Ramos (cell line): ENCODE measurements around the gene GALP.
"Not testable (repeated sequence)": the region's sequence is repeated elsewhere in the genome, so short reads cannot be mapped to it uniquely, and the experiment has no call there.

Experiments
- in situ Hi-C: fragments of 300-500 bp; cut with MboI; formaldehyde crosslinking; loops from one replicate; pipeline ENCODE4 v1.14.3; 2022; ENCODE audit warnings: low sequenced_read_pairs; ENCODE audit not compliant: unreplicated experiment

GALP gene

DNA sequence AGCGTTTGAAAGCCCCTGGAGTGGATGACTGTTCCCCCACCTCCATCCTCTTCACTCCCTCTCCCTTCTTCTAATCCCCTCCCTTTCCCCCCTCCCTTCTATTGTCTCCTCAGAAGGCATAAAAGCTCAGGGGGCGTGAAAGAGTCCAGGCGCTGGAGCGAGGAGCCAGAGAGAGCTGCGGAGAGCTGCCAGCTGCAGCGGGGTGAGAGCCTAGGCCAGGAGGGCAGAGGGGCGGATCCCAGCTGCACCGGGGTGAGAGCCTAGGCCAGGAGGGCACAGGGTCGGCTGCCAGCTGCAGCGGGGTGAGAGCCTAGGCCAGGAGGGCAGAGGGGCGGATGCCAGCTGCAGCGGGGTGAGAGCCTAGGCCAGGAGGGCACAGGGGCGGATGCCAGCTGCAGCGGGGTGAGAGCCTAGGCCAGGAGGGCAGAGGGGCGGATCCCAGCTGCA lies at the start of gene GALP:
TSS of gene GALP (plus strand) at position 148 of the 447 bp plus-strand sequence. CDS start 1,101 bp downstream, outside the sequence.
- in situ Hi-C loops, result not testable (repeated sequence)

DNA sequence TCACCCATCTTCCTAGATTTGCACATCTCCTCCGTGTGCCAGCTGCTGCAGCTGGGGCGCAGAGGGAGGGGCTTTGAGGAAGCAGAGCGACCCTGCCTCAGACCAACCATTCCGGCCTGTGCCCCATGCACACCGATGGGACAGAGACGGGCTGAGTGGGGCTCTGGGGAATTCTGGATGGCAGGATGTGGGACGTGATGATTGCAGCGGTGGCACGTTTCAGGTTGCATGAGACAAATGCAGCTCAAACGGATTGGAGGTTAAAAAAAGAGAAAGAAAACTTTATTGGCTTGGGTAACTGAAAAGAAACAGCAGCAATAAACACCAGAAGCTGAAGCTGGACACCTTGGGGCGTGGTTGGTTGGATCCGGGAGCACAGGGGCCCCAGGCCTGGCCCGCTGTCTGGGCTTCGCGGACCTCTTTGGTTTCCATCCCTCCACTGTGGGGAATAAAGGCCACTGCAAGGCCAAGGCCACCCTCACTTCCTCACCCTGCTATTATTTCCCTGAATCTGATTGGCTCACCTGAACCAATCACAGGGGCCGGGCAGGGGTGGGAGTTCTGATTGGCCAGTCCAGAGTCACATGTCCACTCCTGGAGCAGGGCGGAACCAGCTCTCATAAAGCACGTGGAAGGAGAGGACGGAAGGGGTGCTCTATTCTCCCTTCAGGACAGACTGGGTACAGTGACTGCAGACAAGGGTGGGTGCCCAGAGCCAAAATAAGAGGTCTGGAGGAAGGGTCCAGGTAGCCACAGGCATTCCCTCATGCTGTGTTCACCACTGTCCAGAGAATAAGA lies 48.6 kb upstream of the GALP start:
- in situ Hi-C loops, result no loop called here

GRCh38 chr19:56130006-56130405 lies 45.8 kb upstream of the GALP start:
- in situ Hi-C loops, result no loop called here

GRCh38 chr19:56131651-56132050 lies 44.2 kb upstream of the GALP start:
- in situ Hi-C loops, result no loop called here

GRCh38 chr19:56132316-56132822 lies 43.4 kb upstream of the GALP start:
- in situ Hi-C loops, result no loop called here

DNA sequence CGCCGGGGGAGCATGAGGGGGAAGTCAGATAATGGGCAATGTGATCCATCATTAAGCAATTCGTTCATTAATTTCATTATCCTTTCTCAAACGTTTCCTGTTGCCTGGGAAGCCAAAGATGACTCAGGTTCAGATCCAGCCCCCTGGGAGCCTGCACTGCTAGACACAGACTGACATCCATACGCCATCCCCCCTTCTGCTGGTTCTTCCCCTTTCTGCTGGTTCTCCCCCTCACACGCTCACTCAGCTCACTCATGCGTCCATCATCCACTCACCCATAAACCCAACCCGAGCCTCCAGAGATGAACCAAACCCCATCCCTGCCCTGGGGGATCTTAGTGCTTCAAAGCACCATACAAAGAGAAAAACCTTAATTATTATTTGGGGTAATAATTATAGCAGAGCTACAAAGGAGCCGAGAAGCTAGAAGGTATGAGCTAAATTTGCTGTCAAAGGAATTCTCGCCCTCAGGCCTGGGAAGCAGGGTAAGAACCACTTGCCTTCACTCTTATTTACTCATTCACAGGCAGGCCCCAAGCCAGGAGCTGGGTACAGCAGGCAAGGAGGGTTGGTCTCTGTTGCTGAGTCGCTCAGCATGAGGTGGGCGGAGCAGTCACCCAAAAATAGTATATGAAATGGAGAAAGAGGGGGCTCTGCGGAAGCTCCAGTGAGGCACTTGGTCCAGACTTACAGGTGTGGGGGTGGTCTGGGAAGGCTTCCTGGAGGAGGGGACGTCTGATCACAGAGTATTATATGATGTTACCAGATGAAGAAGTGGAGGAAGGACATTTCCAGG lies 41.8 kb upstream of the GALP start:
- in situ Hi-C loops, result no loop called here

DNA sequence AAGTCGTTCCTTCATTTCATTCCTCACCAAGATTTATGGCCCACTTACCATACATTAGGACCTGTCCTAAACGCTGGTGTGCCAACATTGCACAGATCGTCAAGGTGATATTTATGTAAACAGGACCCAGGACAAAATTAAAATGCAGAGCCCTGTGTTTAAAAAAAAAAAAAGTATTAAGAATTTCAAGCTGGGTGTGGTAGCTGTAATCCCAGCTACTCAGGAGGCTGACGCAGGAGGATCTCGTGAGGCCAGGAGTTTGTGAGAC lies 41.2 kb upstream of the GALP start:
- in situ Hi-C loops, result no loop called here

GRCh38 chr19:56136362-56136761 lies 39.4 kb upstream of the GALP start:
- in situ Hi-C loops, result no loop called here

- in situ Hi-C loops, result no loop called here
These were observed 38.4 kb upstream of the GALP start for GRCh38 chr19:56137405-56137804.

DNA sequence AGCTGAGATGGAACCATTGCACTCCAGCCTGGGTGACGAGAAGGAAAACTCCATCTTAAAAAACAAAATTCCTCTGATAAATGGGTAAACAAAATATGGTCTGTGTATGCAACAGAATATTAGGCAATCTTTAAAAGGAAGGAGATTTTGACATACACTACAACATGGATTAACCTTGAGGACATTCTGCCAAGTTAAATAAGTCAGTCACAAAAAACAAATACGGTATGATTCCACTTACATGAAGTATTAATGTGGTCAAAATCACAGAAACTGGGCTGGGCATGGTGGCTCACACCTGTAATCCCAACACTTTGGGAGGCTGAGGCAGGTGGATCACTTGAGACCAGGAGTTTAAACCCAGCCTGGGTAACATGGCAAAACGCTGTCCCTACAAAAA lies 37.7 kb upstream of the GALP start:
- in situ Hi-C loops, result no loop called here

GRCh38 chr19:56139847-56140582 lies 35.8 kb upstream of the GALP start:
- in situ Hi-C loops, result no loop called here

DNA sequence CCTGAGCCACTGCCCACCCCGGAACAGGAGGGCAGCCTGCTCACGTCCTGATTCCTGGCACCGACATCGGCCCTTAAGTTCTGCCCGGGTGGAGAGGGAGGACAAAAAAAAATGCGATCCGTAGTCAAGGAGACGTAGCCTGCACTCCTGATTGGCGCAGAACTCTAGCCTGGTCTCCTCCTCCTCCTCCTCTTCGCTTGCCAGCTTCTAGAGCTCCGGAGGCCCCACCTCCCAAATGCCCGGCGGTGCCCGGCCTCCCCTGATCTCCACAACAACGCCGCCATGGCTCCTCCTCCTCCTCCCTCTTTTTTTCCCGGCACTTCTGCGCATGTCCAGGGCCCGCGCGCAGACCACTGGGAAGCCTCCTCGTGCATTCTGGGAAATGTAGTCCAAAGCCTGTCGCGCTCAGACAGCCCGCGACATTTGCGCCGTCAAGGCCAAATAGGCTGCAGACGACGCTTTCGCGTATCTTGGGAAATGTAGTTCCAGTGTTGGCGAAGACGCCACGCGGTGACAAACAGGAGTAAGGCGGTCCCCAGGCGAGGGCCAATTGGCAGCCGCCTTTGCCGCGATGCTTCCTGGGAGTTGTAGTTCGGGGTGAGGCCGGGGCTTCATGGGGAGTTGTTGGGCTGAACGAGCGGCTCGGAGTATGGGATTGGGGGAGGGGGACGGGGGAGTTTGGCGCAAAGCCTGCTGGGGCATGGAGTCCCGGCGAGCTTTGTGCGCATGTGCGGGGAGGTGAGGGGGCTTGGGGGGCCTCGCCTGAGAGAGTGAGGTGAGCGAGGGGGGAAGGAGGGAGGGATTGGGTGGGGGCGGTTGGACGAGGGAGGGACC lies 35.0 kb upstream of the GALP start, which contains the start of gene ZNF444:
TSS of gene ZNF444 (plus strand) at position 705 of the 834 bp plus-strand sequence. CDS start 5,625 bp downstream, outside the sequence.
- in situ Hi-C loops, result no loop called here

DNA sequence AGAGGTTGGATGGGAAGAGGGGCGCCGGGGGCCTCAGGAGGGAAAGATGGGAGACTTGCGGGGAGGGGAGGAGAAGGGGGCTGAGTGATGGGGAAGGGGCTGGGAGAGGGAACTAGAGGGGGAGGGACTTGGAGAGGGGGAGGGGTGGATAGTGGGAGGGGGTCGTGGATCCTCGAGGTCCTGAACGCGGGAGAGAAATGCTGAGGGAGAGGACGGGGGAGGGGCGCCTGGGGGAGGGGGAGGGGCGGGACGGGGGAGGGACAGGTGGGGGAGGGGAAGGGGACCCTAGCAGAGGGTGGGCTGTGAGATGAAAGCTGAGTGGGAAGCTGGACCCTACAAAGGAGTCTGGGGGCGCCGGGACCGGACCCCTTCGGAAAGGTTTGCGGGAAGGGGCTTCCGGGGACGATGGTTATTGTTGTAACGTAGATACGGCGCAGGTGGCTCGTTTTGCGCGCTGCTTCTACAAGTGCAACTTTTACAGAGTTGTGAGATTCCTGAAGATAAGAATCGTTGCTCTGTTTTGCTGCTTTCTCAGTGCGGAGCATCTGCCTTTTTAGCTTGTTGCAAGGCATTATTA lies 34.3 kb upstream of the GALP start:
- in situ Hi-C loops, result no loop called here

GRCh38 chr19:56142087-56142787 lies 33.6 kb upstream of the GALP start:
- in situ Hi-C loops, result no loop called here

DNA sequence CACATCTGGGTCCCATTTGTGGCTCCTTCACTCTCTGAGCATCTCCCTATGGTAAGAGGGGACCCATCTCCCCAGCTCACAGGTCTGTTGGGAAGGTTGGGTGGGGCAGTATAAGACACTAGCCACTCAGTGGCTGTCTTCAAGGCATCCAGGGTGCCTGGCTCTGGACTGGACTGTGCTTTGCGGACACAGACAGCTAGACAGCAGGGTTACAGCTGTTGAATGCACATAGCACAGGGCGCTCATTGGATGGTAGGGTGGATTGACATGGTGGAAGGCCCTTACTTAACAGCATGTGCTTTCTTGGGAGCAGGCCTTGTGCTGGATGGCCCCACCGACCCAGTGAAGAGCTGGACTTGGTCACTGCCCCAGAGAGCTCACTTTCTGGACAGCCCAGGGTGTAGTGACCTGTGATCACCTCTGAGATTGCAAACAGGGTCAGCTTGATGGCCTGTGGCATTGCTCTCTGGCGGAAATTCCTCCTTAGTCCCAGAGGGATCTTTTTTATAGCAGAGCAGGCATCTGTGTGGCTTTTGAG lies 32.8 kb upstream of the GALP start:
- in situ Hi-C loops, result no loop called here

GRCh38 chr19:56144376-56144775 lies 31.4 kb upstream of the GALP start:
- in situ Hi-C loops, result no loop called here

DNA sequence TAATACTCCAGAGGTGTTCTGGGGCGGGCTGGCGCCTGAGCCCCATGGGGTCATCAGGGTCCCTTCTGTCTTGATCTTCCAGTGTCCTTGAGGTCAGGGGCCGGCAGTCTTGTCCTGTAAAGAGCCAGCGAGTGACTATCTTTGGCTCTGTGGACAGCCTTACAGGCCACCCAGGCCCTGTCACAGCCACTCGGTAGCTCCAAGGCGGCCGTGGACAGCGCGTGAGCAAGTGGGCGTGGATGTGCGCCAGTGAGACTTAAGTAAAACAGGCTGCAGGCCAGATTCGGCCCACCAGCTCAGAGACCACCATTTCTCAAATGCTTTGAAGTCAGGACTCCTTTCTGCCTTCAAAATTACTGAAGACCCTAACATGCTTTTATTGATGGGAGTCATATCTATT lies 31.0 kb upstream of the GALP start:
- in situ Hi-C loops, result no loop called here

GRCh38 chr19:56145698-56146097 lies 30.1 kb upstream of the GALP start:
- in situ Hi-C loops, result no loop called here

GRCh38 chr19:56146904-56147303 lies 28.9 kb upstream of the GALP start:
- in situ Hi-C loops, result no loop called here
